Brain microvascular endothelial cell (primary cell): ENCODE results near the gene CDK4.

Experiments
- DNase-seq: peaks from one replicate; pipeline ENCODE4 v3.0.0-alpha.2; 2020
- H3K27ac ChIP-seq: fragments of 250-450 bp; sonication (Bioruptor Pico); 2 replicates; pipeline ENCODE4 v1.5.1; 2020; ENCODE audit warnings: mild to moderate bottlenecking, moderate library complexity
- H3K27me3 ChIP-seq: fragments of 250-450 bp; sonication (Bioruptor Pico); replicated peaks from 2 replicates; pipeline ENCODE4 v1.5.1; 2020; ENCODE audit warnings: mild to moderate bottlenecking
- H3K36me3 ChIP-seq: fragments of 250-450 bp; sonication (Bioruptor Pico); replicated peaks from 2 replicates; pipeline ENCODE4 v1.5.1; 2020; ENCODE audit warnings: mild to moderate bottlenecking
- H3K4me3 ChIP-seq: 2 replicates; pipeline ENCODE4 v1.5.1; 2011; ENCODE audit warnings: low read depth, mild to moderate bottlenecking, control low read depth, low read length, moderate library complexity
- in situ Hi-C: cut with HindIII; loops from 2 replicates; pipeline ENCODE4 v1.10.0; 2017; ENCODE audit warnings: low sequenced_read_pairs, low pct_ligation_motif_present
- TF ChIP-seq, protein P1 (sequence below): IDR thresholded peaks from 2 replicates; pipeline ENCODE4 v1.5.1; 2011; ENCODE audit warnings: low read depth, mild to moderate bottlenecking, moderate library complexity, low read length, control low read depth, inconsistent platforms; ENCODE audit errors: missing control alignments

The CDK4 gene

DNA sequence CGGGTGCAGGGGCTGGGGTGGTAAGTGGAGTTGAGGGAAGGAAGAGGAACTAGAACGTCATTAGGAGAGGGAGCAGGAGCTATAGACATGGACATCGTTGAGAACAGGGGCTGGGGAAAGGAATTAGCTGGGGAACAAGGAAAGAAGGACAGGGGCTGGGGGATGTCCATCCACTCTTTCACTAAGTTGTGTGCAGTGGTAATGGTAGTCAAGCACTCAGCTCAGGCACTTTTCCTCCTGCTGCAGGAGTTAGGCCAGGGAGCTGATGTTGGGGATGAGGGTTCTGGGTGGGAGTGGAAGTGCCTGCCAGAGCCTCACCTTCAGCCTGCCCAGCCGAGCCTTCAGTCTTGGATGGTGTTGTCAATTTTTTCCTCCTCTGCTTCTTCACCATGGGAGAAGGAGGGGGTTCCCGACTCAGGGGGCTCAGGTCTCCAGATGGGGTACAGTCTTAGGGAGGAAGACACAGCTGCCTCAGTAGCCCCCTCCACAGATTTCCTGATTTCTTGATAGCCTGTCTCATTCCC lies 22.7 kb downstream of the CDK4 start:
- Histone ChIP-seq H3K4me3 (no peak overlapping the region), H3K27ac (no peak overlapping the region), H3K36me3 (no peaks in the 10 kb centered on the region), H3K27me3 (no peaks in the 10 kb centered on the region)
- TF ChIP-seq, protein P1, sequence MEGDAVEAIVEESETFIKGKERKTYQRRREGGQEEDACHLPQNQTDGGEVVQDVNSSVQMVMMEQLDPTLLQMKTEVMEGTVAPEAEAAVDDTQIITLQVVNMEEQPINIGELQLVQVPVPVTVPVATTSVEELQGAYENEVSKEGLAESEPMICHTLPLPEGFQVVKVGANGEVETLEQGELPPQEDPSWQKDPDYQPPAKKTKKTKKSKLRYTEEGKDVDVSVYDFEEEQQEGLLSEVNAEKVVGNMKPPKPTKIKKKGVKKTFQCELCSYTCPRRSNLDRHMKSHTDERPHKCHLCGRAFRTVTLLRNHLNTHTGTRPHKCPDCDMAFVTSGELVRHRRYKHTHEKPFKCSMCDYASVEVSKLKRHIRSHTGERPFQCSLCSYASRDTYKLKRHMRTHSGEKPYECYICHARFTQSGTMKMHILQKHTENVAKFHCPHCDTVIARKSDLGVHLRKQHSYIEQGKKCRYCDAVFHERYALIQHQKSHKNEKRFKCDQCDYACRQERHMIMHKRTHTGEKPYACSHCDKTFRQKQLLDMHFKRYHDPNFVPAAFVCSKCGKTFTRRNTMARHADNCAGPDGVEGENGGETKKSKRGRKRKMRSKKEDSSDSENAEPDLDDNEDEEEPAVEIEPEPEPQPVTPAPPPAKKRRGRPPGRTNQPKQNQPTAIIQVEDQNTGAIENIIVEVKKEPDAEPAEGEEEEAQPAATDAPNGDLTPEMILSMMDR: no peak
- in situ Hi-C loops: no loop called here
- DNase-seq: no peak

DNA sequence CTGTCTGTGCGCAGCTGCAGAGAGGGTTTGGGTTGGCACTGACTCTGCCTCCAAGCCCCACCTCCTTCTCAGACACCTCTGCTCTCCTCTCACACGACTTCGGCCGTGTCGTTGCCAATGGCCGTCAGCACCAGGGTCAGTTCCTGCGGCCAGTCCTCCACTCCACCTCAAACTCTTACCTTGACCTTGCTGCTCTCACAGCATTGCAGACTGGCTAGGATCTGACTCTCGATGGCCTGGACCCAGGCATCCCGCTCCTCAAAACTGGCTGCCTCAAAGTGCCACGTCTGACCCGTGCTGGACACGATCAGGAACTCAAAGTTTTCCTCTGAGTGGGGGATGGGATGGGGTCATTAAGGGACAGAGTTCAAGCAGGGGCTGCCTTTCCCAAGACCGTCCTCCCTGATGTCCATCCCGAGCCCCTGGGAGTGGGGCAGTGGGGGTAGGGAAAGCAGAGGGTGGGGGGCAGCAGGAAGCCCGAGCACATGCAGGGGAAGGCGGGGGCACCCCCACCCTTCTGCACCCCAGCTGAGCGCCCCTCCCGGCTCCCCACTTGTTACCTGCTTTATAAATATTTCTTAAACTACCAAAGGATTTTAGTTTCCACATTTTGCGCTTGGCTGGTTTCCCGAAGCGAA lies 24.2 kb downstream of the CDK4 start:
- Histone ChIP-seq H3K27ac (no peak overlapping the region), H3K4me3 (no peak overlapping the region), H3K36me3 (no peaks in the 10 kb centered on the region), H3K27me3 (no peaks in the 10 kb centered on the region)
- in situ Hi-C loops: no loop called here
- TF ChIP-seq, protein P1: no peak
- no peak for DNase-seq

DNA sequence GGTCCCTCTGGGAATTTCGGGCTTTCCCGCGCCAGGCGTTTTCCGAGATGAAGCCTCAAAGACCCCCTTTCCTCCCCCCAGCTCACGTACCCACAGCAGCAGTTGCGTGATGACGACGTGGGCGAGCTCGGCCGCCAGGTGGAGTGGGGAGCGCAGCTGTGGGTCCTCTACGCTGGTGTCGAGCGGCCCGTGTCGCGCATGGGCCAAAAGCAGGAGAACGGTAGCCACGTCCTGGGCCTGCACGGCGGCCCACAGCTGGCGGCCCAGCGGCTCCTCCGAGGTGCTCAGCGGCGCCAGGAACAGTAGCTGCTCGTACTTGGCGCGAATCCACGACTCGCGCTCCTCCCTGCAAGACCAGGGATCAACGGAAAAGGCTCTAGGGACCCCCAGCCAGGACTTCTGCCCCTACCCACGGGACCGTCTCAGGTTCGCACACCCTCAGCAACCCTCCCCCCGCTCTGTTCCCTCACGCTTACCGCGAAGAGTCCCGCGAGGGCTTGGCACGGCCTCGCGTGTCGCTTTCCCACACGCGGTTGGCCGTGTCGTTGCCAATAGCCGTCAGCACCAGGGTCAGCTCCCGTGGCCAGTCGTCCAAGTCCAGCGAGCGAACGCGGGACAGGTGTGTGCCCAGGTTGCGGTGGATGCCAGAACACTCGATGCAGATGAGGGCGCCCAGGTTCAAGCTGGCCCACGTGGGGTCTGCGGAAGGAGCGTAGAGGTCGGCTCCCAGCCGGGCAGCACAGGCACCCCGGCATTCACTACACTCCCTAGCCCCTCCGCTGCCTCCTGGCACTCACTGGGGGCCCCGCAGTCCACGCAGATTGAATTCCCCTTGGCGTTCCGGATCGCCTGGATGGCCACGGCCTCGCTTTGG lies 25.0 kb downstream of the CDK4 start:
- no peaks in the 10 kb centered on the region for H3K27me3 ChIP-seq
- H3K27ac ChIP-seq: no peak overlapping the region
- no peaks in the 10 kb centered on the region for H3K36me3 ChIP-seq
- in situ Hi-C loops: no loop called here
- TF ChIP-seq, protein P1: peak; percentile 50
- H3K4me3 ChIP-seq: peak overlapping the region; percentile 84
- DNase-seq: no peak

DNA sequence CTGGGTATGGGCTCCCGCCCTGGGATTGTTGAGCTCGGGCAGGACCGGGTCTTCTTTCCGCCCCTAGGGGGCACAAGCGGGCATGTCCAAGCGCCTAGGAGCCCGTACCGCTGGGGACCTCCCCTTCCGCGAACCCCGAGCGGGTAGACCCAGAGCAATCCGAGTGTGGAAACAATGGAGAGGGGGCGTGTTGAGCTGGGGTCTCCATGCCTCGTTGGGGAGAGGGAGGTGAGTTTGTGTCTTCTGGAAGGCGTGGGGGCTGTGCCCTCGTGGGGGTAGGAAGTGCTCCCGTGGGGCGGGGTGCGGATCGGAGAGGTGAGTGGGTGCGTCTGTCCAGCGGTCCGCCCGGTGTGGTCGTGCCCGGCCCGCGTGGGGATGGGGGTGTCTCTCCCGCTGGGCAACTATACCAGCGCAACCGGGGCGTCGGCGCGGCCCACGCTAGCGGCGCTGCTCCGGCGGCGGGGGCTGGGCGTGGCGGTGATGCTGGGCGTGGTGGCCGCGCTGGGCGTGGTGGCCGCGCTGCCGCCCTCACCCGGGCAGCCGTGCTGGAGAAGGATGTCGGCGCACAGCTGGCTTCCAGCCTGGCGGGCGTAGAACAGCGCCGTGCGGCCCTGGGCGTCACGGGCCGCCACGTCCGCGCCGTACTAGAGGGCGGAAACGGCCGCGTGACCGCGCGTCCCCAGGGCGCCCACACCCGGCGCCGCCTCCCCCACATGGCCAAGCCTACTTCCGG lies 25.8 kb downstream of the CDK4 start:
- H3K27ac ChIP-seq: peak overlapping the region; percentile 32
- H3K27me3 ChIP-seq: no peaks in the 10 kb centered on the region
- in situ Hi-C loops: no loop called here
- H3K4me3 ChIP-seq: peak overlapping the region; percentile 84
- no peaks in the 10 kb centered on the region for H3K36me3 ChIP-seq
- TF ChIP-seq, protein P1: peak; percentile 94
- peak; percentile 79 for DNase-seq

DNA sequence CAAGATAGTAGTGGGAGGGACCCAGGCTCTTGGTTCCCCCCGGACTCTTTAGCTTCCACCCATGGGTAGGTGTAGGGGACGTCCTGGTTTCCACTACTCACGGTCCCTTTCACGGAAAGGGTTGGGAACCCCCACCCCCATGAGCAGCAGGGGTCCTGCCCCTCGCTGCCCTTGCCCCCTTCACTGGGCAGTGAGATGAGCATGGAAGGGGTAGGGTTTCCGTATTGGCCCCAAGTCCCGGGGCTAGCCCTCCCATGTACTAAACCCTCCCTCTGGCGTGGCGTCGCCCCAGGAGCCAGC lies 26.3 kb downstream of the CDK4 start:
- DNase-seq: no peak
- in situ Hi-C loops: no loop called here
- Histone ChIP-seq H3K27ac (no peak overlapping the region), H3K36me3 (peaks cover 4% of the 10 kb centered on the region), H3K27me3 (no peaks in the 10 kb centered on the region), H3K4me3 (peak overlapping the region; percentile 84)
- TF ChIP-seq, protein P1: no peak
